Liver (tissue), 3 donors: ENCODE data around the gene HJURP.

Experiments
- CTCF ChIP-seq: fragments of 150-350 bp; IDR thresholded peaks from 2 replicates; pipeline ENCODE4 v1.5.1; 2017; ENCODE audit warnings: improper control_type of control experiment, low read depth, low read length; ENCODE audit not compliant: missing input control
- JUND ChIP-seq, 2 donors: IDR thresholded peaks; 2 replicates each; pipeline ENCODE4 v1.6.1; 2016; ENCODE audit warnings: antibody characterized with exemption in 2 of 2
- MAX ChIP-seq: IDR thresholded peaks from 2 replicates; pipeline ENCODE4 v1.6.1; 2016; ENCODE audit warnings: antibody characterized with exemption
- YY1 ChIP-seq: IDR thresholded peaks from 2 replicates; pipeline ENCODE4 v1.6.1; 2016; ENCODE audit warnings: antibody characterized with exemption, mild to moderate bottlenecking
- donor health status: healthy.
- donor health status: healthy.

GRCh38 chr2:233831011-233831721, 23.2 kb downstream of the HJURP start:
- TF ChIP-seq YY1 = no peak
- TF ChIP-seq JUND (IDR thresholded peaks at IDR 0.05) = no peak
- TF ChIP-seq CTCF = no peak
- no peak for TF ChIP-seq MAX
